ENCODE data around the gene IDUA. TPM values are rescaled to one million over a fixed set of nuclear protein-coding genes. Genes with fewer than 3 reads are reported as not detected.

Gene IDUA
- polyA plus RNA-seq, 1 experiment, result 13.2 TPM

- no peak for TF ChIP-seq CTCF (IDR thresholded peaks at IDR 0.05; ENCODE audit: insufficient read depth, low read depth, low read length)
- DNase-seq (ENCODE audit: low read depth), result no peak
- Histone ChIP-seq H3K4me3 (ENCODE audit: low read depth, low read length) (no peak overlapping the region), H3K36me3 (ENCODE audit: control insufficient read depth, insufficient read depth, low read length) (no peaks in the 10 kb centered on the region), H3K27me3 (ENCODE audit: control insufficient read depth, insufficient read depth, low read length) (no peaks in the 10 kb centered on the region)
- ChIA-PET CTCF (no interaction called here), POLR2A (no interaction called here)
Measured at GRCh38 chr4:1036976-1037810, 50.3 kb downstream of the IDUA start.

GRCh38 chr4:1038948-1039492 lies 52.2 kb downstream of the IDUA start:
- Histone ChIP-seq H3K36me3 (ENCODE audit: control insufficient read depth, insufficient read depth, low read length) (no peaks in the 10 kb centered on the region), H3K27me3 (ENCODE audit: control insufficient read depth, insufficient read depth, low read length) (no peaks in the 10 kb centered on the region), H3K4me3 (ENCODE audit: low read depth, low read length) (no peak overlapping the region)
- CTCF ChIA-PET, result interaction anchor here (0.9 to 1.1 kb wide), 2 partner anchors 29 to 52 kb away, joined by 3 read pairs; no protein-coding TSS in a partner anchor
- POLR2A ChIA-PET, result no interaction called here
- DNase-seq (ENCODE audit: low read depth), result no peak
- TF ChIP-seq CTCF (IDR thresholded peaks at IDR 0.05; ENCODE audit: insufficient read depth, low read depth, low read length), result no peak

- TF ChIP-seq CTCF (IDR thresholded peaks at IDR 0.05; ENCODE audit: insufficient read depth, low read depth, low read length), result no peak
- DNase-seq (ENCODE audit: low read depth), result no peak
- CTCF ChIA-PET, result interaction anchor here (0.9 kb wide), 1 partner anchor 52 kb away, joined by 3 read pairs; no protein-coding TSS in a partner anchor
- Histone ChIP-seq H3K4me3 (ENCODE audit: low read depth, low read length) (no peak overlapping the region), H3K36me3 (ENCODE audit: control insufficient read depth, insufficient read depth, low read length) (no peaks in the 10 kb centered on the region), H3K27me3 (ENCODE audit: control insufficient read depth, insufficient read depth, low read length) (no peaks in the 10 kb centered on the region)
- POLR2A ChIA-PET, result no interaction called here
Measured at GRCh38 chr4:1039493-1040343, 52.9 kb downstream of the IDUA start.

- TF ChIP-seq CTCF (IDR thresholded peaks at IDR 0.05; ENCODE audit: insufficient read depth, low read depth, low read length), result no peak
- POLR2A ChIA-PET, result no interaction called here
- CTCF ChIA-PET, result no interaction called here
Measured at GRCh38 chr4:1040344-1041146, 53.7 kb downstream of the IDUA start.

More at GRCh38 chr4:1040344-1041146, 53.7 kb downstream of the IDUA start:
- Histone ChIP-seq H3K4me3 (ENCODE audit: low read depth, low read length) (no peak overlapping the region), H3K27me3 (ENCODE audit: control insufficient read depth, insufficient read depth, low read length) (no peaks in the 10 kb centered on the region), H3K36me3 (ENCODE audit: control insufficient read depth, insufficient read depth, low read length) (no peaks in the 10 kb centered on the region)
- no peak for DNase-seq (ENCODE audit: low read depth)
